GM12892 (cell line): ENCODE data around the gene ATE1.

ENCODE experiments used
- POLR2A ChIP-seq: IDR thresholded peaks from 2 replicates; pipeline ENCODE4 v1.6.1; 2011; ENCODE audit warnings: low read depth, low read length, control low read depth
- POLR2AphosphoS5 ChIP-seq: IDR thresholded peaks from 2 replicates; pipeline ENCODE4 v1.6.1; 2011; ENCODE audit warnings: low read depth, low read length, control low read depth
- TAF1 ChIP-seq: IDR thresholded peaks from 2 replicates; pipeline ENCODE4 v1.6.1; 2011; ENCODE audit warnings: low read depth, mild to moderate bottlenecking, control low read depth, low read length, borderline replicate concordance

DNA sequence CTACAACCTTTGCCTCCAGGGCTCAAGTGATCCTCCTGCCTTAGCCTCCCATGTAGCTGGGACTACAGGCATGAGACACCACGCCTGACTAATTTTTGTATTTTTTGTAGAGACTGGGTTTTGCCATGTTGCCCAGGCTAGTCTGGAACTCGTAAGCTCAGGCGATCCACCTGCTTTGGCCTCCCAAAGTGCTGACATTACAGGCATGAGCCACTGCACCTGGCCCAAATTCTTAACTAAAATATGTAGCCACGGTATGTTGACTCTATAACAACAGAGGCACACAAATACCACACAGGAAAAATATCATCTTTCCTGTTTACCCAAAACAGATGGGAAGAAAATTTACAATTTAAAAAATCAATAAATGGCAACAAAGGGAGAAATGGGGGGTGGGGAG, 115.8 kb downstream of the ATE1 start:
- TF ChIP-seq POLR2A (no peak), TAF1 (no peak), POLR2AphosphoS5 (no peak)
